Smooth muscle cell (in vitro differentiated cells): ENCODE results near the gene OSR1. TPM values are rescaled to one million over a fixed set of nuclear protein-coding genes. Genes with fewer than 3 reads are reported as not detected.

Experiments used
- DNase-seq: peaks from one replicate; lab custom pipeline; 2025; ENCODE audit not compliant: unreplicated experiment; lab: John Stamatoyannopoulos, UW
- H2AFZ ChIP-seq: fragments of 200-600 bp; sonication (generic); 2 replicates; pipeline ENCODE4 v1.6.0; 2016; ENCODE audit warnings: antibody characterized with exemption, low read depth, mild to moderate bottlenecking
- H3F3A ChIP-seq: fragments of 200-600 bp; sonication (generic); 2 replicates; pipeline ENCODE4 v1.6.0; 2017; ENCODE audit warnings: antibody characterized with exemption, low read depth
- H3K27ac ChIP-seq: fragments of 200-600 bp; sonication (generic); 2 replicates; pipeline ENCODE4 v1.5.1; 2016; ENCODE audit warnings: low read depth, mild to moderate bottlenecking
- H3K27me3 ChIP-seq: fragments of 200-600 bp; sonication (generic); 2 replicates; pipeline ENCODE4 v1.6.1; 2016; ENCODE audit warnings: low read depth, mild to moderate bottlenecking
- H3K36me3 ChIP-seq: fragments of 200-600 bp; sonication (generic); 2 replicates; pipeline ENCODE4 v1.5.1; 2016; ENCODE audit warnings: low read depth
- H3K4me1 ChIP-seq: fragments of 200-600 bp; sonication (generic); 2 replicates; pipeline ENCODE4 v1.5.1; 2016; ENCODE audit warnings: low read depth
- H3K4me2 ChIP-seq: fragments of 200-600 bp; sonication (generic); 2 replicates; pipeline ENCODE4 v1.6.0; 2016; ENCODE audit warnings: mild to moderate bottlenecking
- H3K4me3 ChIP-seq: fragments of 200-600 bp; sonication (generic); 2 replicates; pipeline ENCODE4 v1.5.1; 2016; ENCODE audit warnings: mild to moderate bottlenecking
- H3K79me2 ChIP-seq: fragments of 200-600 bp; sonication (generic); 2 replicates; pipeline ENCODE4 v1.6.0; 2016; ENCODE audit warnings: low read depth, mild to moderate bottlenecking
- H3K9ac ChIP-seq: fragments of 200-600 bp; sonication (generic); 2 replicates; pipeline ENCODE4 v1.6.0; 2016; ENCODE audit warnings: low read depth
- H3K9me3 ChIP-seq: fragments of 200-600 bp; sonication (generic); replicated peaks from 2 replicates; pipeline ENCODE4 v1.5.1; 2016; ENCODE audit warnings: low read depth
- H4K20me1 ChIP-seq: fragments of 200-600 bp; sonication (generic); 2 replicates; pipeline ENCODE4 v1.6.0; 2016; ENCODE audit warnings: low read depth
- WGBS: methylation state at CpG from one replicate; pipeline ENCODE4 v1.1.7; 2016; ENCODE audit warnings: low lambda C conversion rate; 5-methylcytosine and 5-hydroxymethylcytosine counted together
- polyA plus RNA-seq: library from polyadenylated mRNA; unstranded; fragments of >200 nt; fragmentation: Nextera tagmentation; extraction: Ambion mirVana; gene quantifications from 2 replicates; pipeline ENCODE4 v1.2.1, GENCODE V29; 2016
- total RNA-seq: library from RNA; depleted of rRNA; stranded (reverse); fragments of >200 nt; gene quantifications from 2 replicates; pipeline ENCODE4 v1.2.3, GENCODE V29; 2014
- TF ChIP-seq, protein P1 (sequence below): fragments of 200-600 bp; sonication (generic); IDR thresholded peaks from 2 replicates; pipeline ENCODE4 v1.5.1; 2017; ENCODE audit warnings: borderline replicate concordance, mild to moderate bottlenecking, antibody characterized with exemption; ENCODE audit not compliant: insufficient read depth, poor library complexity, severe bottlenecking

OSR1 gene
- total and polyA plus RNA-seq, 2 experiments from 2014 or later = 0.85 to 1.4 TPM

DNA sequence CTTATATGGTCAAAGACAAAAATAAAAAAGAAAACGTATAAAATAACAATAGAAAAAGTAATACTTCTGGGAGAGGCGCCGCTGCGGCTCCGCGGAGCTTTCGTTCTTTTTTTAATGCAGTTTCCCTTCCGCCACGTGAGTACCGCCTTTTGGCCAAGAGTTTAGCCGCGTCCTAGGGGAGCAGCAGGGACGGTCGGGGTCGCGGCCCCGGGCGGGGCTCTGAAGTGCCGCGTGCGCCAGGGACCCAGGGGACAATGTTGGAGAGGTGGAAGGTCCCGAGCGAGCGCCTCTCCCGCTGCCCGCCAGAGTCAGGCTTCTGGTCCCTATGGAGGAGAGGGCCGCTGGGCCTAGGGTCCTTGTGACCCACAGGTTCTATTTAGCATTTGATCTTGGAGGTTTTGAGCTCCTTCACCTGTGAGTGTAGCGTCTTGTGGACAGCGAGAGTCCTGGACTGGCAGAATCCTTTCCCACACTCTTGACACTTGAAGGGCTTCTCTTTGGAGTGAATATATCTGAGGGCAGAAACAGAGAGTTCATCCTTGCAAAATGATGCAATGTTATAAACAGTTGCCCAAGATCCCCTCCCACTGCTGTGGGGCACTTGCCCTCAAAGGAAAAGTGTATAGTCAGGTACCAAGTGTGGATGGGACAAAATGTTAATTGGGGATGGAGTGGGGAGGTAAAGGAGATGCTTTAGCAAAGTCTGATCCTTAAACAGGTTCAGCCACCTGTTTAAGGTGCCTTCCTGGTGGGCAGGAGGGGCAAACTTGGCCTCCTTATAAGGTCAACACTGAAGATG is 6.3 kb downstream of the OSR1 start:
- Histone ChIP-seq H3K27ac (no peak overlapping the region), H3K9me3 (no peaks in the 10 kb centered on the region), H2AFZ (peak overlapping the region; percentile 16), H3K4me2 (peak overlapping the region; percentile 86), H3F3A (no peaks in the 10 kb centered on the region), H3K4me3 (peak overlapping the region; percentile 45), H3K27me3 (peaks cover 58% of the 10 kb centered on the region), H3K36me3 (no peaks in the 10 kb centered on the region), H4K20me1 (no peaks in the 10 kb centered on the region), H3K9ac (no peak overlapping the region), H3K79me2 (no peaks in the 10 kb centered on the region), H3K4me1 (peaks cover 22% of the 10 kb centered on the region)
- TF ChIP-seq, protein P1, sequence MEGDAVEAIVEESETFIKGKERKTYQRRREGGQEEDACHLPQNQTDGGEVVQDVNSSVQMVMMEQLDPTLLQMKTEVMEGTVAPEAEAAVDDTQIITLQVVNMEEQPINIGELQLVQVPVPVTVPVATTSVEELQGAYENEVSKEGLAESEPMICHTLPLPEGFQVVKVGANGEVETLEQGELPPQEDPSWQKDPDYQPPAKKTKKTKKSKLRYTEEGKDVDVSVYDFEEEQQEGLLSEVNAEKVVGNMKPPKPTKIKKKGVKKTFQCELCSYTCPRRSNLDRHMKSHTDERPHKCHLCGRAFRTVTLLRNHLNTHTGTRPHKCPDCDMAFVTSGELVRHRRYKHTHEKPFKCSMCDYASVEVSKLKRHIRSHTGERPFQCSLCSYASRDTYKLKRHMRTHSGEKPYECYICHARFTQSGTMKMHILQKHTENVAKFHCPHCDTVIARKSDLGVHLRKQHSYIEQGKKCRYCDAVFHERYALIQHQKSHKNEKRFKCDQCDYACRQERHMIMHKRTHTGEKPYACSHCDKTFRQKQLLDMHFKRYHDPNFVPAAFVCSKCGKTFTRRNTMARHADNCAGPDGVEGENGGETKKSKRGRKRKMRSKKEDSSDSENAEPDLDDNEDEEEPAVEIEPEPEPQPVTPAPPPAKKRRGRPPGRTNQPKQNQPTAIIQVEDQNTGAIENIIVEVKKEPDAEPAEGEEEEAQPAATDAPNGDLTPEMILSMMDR = no peak
- 30% methylated on average over 29 of the region's 29 CpGs for whole genome bisulfite sequencing
- no peak for DNase-seq

DNA sequence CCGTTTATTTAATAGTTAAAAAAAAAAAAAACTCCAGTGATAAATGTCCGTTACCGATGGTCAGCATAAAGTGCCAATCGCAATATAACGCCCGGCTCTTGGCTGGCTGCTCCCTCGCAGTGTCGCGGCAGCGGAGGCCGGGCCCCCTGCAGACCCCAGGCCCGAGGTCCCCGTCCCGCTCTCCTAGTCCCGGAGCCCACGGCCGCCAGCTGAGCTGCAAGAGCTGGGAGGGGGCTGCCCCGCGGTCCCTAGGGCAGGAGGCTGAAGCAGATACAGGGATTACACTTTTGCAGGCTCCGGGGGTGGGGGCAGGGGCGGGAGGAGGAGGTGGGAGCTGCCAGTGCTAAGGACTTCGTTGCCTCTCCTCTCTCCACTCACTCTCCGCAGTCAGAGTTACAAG is 6.9 kb downstream of the OSR1 start:
- Histone ChIP-seq H3K79me2 (no peaks in the 10 kb centered on the region), H3K4me2 (peak overlapping the region; percentile 86), H3K4me3 (peak overlapping the region; percentile 45), H3K27me3 (peaks cover 52% of the 10 kb centered on the region), H3K36me3 (no peaks in the 10 kb centered on the region), H3F3A (no peaks in the 10 kb centered on the region), H4K20me1 (no peaks in the 10 kb centered on the region), H2AFZ (peak overlapping the region; percentile 16), H3K4me1 (peaks cover 19% of the 10 kb centered on the region), H3K9me3 (no peaks in the 10 kb centered on the region), H3K27ac (no peak overlapping the region), H3K9ac (no peak overlapping the region)
- 11% methylated on average over 23 of the region's 23 CpGs for whole genome bisulfite sequencing
- no peak for DNase-seq
- TF ChIP-seq, protein P1 = no peak

DNA sequence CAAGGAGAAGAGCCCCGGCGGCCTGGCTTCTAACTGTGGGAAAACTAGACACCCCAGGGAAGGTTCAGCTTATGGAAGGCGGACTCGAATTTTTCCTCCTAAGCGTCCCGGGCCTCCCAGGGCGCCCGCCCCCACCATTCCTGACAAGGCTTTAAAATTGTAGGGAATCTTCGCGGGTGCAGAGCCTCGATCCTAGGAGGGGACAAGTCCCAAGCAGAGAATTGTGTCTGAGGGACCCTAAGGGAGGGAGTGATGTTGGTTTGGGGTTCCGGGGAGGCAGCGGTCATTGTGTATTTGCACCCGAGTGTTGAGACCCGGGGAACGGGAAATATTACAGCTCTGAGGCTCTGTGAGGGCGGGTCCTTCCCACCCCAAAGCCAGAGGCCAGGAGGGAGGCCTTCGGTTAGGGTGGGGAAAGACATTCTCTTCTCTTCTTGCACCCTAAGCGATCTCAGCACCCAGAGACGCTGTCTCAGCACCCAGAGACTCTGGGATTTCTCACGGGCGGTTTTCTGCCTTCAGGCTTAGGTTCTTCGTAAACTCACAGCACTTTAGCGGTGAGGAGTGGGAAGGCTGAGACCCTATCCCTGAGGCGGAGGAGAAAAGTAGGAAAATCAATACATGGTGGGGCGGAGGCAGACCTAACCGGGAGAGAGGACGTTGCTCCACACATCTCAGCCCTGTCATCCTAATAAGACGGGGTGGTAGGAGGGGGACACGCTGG is 7.6 kb downstream of the OSR1 start:
- Histone ChIP-seq H3K9me3 (no peaks in the 10 kb centered on the region), H3K9ac (no peak overlapping the region), H2AFZ (peak overlapping the region; percentile 16), H3K79me2 (no peaks in the 10 kb centered on the region), H3K4me2 (peak overlapping the region; percentile 86), H3K36me3 (no peaks in the 10 kb centered on the region), H3K4me3 (peak overlapping the region; percentile 45), H3F3A (no peaks in the 10 kb centered on the region), H3K27ac (no peak overlapping the region), H4K20me1 (no peaks in the 10 kb centered on the region), H3K27me3 (peaks cover 46% of the 10 kb centered on the region), H3K4me1 (peaks cover 18% of the 10 kb centered on the region)
- DNase-seq = no peak
- TF ChIP-seq, protein P1 = no peak
- WGBS = 16% methylated on average over 30 of the region's 30 CpGs
